HG02938 (cell line): ENCODE results near the gene SIRT6.
"Not testable (repeated sequence)": the region's sequence is repeated elsewhere in the genome, so short reads cannot be mapped to it uniquely, and the experiment has no call there.

Experiments
- ATAC-seq: cut with Tn5 transposase; IDR thresholded peaks from one replicate; pipeline ENCODE4 v1.9.1; 2021; ENCODE audit warnings: mild to moderate bottlenecking, moderate library complexity; ENCODE audit not compliant: unreplicated experiment

SIRT6 gene

DNA sequence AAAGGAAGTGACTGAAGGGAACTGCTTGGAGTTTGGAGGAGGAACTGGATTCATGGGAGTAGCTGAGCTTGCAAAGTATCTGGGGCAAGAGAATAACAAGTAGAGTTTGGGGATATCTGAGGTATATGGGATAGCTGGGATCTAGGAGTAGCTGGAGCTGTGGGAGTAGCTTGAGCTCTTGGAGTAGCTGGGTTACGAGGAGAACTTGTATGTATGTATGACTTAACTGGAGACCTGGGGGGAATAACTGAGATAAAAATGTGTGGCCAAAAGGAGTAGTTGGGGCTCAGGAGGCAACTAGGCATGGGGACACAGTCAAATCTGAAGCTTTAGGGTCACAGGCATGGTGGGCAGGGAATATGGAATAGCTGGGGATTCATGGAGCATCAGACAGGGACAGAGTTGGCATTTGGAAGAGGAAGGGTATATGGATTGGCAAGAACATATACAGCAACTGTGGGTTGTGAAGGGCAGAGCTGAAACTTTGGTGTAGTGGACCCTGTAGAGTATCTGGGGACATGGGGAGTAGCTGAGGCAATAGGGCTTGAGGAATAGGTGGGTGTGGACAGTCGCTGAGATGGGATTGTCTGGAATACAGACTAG is 18.7 kb upstream of the SIRT6 start:
- no peak for ATAC-seq

DNA sequence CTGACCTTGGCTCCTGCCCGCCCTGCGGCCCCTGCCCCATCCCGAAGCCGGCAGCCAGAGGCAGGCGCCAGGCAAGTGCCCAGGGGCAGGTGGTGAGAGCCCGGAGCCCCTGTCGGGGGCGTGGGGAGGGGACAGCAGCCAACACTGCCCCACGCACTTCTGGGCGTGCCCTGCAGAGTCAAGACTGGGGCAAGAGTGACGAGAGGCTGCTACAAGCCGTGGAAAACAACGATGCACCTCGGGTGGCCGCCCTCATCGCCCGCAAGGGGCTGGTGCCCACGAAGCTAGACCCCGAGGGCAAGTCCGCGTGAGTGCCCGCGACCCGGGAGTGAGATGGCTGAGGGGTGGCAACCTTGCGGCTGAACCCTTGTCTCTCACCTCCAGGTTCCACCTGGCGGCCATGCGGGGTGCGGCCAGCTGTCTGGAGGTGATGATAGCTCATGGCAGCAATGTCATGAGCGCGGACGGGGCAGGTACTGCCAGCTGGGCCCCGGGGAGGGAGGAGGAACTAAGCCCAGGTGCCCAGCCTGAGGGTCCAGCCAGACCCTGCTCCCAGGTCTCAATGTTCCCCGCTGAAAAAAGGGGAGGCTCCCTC is 17.4 kb upstream of the SIRT6 start:
- ATAC-seq = no peak

DNA sequence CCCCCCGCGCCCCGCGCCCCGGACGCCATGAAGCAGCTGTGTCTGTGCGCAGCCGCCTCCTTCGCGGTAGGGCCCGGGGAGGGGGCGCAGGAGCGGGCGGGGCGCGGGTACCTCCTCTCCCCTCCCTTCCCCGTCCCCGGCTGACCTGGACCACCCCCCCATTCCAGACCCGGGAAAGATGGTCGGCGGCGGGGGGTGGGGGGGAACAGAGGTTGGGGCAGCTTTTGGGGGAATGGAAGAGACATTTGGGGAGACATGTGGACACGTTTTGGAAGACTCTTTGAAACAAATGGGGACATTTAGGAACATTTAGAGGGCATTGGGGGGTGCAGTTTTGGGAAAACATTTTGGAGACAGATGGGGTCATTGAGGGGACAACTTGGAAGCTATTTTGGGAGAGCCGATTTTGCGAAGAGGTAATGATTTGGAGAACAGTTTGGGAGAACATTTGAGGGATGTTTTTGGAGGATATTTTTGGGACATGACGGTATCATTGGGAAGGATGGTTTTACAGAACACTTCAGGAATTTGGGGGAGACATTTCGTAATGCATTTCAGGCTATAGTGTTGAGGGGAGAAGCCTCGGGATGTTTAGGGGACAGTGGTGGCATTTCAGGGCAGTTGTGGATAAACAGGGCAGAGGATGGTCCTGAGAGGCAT is 16.2 kb upstream of the SIRT6 start:
- ATAC-seq = no peak

DNA sequence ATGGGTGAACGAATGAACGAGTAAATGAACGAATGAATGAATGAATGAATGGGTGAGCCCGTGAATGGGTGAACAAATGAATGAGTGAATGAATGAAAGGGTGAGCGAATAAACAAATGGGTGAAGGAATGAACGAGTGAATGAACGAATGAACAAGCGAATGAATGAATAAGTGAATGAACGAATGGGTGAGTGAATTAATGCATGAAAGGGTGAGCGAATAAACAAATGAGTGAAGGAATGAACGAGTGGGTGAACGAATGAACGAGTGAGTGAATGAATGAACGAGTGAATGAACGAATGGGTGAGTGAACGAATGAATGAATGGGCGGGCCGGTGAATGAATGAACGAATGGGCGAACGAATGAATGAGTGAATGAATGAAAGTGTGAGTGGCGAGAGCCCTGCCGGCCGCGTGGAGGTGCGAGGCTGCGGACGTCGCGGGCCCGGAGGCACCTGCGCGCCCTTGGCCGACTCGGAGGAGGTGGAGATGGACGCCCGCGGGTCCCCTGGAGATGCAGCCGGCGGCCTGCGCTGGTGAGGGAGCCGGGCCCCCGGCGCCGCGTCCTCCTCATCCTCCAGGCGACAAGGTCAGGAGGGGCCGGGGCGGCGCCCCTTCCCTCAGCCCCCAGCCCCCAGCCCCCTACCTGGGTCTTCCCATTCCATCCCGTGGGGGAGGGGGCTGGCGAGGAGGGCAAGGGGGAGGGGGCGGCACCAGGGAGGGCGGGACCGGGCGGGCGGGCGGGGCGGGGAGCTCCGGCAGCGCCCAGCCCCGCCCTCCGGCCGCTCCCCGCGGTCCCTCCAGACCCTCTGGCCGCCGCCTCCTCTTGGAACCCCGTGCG is 15.5 kb upstream of the SIRT6 start:
- ATAC-seq = no peak

DNA sequence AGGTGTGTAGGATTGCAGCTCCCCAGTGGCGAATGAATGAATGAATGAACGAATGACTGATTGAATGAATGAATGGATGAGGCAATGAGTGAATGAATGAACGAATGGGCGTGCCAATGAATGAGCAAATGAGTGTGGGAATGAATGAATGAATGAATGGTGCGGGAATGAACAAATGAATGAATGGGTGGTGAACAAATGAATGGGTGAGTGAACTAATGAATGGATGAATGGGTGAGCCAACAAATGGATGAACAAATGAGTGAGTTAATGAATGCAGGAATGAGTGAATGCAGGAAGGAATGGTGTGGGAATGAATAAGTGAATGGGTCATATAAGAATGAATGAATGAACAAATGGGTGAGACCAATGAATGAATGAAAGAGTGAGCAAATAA is 14.9 kb upstream of the SIRT6 start:
- no peak for ATAC-seq

DNA sequence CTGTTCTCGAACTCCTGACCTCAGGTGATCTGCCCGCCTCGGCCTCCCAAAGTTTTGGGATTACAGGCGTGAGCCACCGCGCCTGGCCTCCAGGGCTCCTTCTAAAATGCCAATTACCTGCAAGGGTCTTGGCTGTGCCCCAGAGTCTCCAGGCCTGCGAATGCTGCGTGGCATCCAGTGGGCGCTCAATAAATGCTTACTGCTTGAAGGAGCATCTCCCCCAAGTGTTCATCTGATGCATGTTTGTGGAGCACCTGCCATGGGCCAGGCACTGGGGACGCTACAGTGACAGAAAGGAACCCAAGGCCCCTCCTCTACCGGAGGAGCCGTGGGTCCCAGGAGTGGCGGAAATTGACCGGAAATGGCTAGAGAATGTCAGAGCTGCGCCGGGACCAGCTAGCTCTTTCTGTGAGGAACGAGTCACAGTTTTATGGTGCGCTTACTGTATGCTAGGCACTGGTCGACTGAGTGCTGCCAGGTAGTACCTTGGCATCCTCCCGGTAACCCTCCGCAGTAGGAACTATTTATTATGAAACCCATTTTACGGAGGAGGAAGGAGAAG is 14.3 kb upstream of the SIRT6 start:
- ATAC-seq = no peak

DNA sequence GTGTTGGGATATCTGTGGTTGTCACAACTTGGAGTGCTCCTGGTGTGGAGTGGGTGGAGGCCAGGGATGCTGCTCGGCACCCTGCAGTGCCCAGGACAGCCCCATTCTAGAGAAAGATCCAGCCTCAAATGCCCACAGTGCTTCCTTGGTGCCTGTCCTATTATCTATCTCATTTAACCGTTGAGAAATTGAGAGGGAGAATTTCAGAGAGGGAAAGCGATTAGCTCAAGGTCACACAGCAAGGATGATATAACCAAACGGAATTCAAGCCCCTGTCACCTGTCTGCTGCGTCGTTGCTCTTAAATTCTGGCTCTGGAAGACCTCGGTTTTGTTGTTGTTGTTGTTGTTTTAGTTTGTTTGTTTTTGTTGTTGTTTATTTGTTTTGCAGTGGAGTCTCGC is 13.6 kb upstream of the SIRT6 start:
- ATAC-seq = no peak

DNA sequence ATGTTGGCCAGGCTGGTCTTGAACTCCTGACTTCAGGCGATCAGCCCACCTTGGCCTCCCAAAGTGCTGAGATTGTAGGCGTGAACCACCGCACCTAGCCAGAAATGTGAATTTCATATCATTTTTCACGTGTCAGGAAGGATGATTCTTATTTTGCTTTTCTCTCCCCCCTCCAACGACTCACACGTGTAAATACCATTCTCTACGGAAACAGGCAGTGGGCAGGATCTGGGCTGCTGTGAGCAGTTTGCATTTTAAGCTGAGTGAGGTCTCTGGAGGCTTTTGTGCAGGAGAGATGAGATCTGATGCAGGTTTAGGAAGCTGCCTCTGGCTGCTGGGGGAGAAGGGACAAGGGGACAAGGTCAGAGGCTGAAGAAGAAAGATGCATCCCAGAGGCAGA is 12.0 kb upstream of the SIRT6 start:
- no peak for ATAC-seq

DNA sequence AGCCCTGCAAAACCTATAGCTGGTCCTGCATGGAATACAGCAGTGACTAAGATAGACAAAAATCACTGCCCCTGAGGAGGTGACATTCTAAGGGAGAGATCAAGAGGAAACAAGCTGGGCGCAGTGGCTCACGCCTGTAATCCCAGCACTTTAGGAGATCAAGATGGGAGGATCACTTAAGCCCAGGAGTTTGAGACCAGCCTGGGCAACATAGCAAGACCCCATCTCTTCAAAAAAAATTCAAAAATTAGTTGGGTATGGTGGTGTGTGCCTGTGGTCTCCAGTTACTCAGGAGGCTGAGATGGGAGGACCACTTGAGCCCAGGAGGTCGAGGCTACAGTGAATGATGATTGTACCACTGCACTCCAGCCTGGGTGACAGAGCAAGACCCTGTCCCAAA is 10.2 kb upstream of the SIRT6 start:
- not testable (repeated sequence) for ATAC-seq

DNA sequence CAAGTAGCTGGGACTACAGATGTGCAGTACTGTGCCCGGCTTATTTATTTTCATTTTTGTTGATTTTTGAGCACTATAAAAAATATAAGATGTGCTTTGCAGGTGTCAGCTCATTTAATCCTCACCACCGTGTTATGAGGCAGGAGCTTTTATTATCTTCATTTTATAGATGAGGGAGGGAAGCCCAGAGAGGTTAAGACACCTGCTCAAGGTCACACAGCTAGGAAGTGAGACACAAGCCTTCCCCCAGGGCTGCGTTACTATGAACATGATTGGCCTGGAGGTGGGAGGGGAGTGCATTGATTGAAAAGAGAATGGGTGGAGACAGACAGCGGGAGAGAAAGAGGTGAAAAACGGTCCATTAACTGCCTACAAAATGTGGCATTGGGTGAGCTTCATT is 7.3 kb upstream of the SIRT6 start:
- ATAC-seq = no peak

DNA sequence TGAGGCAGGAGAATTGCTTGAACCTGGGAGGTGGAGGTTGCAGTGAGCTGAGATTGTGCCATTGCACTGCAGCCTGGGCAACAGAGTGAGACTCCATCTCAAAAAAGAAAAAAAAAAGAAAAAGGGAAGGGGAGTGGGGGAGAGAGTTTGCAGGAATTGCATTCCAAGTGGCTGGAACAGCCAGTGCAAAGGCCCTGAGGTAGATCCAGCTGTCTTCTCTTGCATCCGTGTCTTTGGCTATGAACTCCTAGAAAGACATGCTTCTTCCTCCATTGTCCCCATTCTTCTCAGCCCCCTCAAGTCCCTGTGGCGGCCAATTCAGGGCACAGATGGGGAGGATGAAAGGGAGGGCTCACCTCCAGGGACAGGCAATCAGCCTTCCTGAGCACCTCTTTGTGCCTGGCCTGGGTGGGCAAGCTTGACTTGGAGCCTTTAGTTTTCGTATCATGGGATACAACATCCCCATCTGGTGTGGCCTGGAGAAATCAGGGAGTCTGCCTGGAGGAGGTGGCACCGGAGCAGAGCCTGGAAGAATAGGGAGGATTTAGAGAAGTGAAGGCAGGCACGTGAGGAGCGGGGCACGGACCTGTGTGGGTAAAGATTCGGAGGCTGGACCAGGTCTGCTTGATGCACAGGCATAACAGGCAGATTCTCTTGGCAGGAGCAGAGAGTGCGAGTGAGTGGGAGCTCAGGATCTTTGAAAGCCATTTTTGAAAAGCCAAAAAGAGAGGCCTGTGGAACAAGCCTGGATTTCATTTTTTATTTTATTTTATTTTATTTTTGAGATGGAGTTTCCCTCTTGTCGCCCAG is 5.2 kb upstream of the SIRT6 start:
- no peak for ATAC-seq

DNA sequence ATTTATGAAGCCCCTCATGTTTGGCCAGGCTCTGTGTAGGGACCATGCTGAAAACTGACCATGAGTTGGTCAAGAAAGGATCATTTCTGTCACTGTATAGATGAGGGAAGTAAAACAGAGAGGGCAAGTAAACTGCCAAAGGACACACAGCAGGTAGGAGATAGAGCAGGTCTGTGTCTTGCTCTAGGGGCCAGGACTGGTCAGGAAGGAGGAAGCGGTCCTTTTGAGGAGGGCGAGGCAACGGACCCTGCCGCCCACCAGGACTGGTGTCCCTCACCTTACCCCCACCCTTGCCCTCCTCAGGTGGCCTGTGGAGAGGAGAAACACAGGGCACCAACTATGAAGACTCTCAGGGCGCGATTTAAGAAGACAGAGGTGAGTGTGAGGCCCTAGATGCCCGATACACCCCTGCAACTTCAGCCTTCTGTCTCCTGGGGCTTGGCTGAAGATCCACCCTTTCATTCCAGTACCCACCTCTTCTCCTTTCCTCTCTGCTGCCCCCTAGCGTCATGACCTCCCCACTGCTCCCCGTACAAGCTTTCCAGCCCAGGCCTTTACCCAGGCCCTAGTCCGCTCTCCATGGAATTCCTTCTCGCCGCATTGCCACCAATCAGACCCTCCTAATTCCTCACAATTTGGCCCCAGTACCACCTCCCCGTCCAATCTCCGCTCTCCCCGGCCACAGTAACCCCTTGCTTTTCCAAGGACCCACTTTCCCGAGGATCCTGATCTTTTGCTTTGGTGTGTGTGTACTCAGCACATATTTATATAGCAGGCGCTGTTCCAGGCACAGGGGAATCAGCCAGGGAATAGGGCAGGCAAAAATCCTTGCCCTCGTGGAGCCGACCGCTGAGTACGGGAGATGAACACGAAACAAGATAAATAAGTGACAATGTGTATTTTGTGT is 4.0 kb upstream of the SIRT6 start:
- no peak for ATAC-seq

DNA sequence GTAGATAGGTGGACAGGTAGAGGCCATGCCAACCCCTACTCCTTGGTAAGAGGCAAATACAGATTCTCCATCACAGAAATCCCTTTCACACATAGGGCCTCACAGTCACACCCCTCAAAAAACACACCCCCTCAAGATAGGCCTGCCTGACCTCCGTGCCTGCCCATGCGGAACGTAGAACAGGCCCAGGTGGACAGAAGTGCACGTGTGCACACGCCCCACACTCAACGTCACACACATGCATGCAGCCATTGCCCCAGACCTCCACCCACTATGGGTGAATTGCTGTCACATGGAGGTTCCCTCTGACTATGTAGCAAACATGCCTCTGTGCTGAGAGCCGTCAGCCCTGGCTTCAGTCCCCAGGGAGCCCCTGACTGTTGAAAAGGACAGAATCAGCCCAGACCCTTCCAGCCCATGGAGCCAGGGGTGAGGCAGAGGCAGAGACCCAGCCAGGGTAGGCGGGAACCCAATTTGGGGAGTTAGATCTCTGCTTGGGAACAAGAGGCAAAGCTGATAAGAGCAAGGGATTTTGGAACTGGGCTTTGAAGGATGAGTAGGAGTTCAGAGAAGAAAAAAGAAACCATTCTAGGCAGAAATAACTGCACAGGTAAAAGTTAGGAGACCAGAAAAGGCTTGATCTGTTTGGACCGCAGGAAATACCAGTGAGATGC is 3.2 kb upstream of the SIRT6 start:
- no peak for ATAC-seq

DNA sequence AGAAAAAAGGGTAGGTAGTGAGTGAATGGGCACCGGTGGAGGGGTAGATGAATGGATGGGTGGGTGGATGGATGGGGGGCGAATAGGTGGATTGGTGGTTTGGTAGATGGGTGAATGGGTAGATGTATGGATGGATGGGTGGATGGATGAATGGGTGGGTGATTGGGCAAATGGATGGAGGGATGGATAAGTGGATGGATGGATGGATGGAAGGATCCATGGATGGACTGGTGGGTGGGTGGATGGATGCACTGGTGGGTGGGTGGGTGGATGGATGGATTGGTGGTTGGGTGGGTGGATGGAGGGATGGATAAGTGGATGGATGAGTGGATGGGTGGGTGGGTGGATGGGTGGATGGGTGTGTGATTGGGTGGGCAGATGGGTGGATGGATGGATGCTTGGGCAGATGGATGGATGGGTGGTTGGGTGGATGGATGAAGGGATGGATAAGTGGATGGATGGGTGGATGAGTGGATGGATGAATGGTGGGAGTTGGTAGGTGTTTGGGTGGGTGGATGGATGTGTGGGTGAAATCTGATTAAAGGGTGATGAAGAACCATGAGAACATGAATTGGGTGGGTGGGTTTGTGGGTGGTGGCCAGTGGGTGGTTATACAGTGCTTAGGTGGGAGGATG is 2.5 kb upstream of the SIRT6 start:
- no peak for ATAC-seq

DNA sequence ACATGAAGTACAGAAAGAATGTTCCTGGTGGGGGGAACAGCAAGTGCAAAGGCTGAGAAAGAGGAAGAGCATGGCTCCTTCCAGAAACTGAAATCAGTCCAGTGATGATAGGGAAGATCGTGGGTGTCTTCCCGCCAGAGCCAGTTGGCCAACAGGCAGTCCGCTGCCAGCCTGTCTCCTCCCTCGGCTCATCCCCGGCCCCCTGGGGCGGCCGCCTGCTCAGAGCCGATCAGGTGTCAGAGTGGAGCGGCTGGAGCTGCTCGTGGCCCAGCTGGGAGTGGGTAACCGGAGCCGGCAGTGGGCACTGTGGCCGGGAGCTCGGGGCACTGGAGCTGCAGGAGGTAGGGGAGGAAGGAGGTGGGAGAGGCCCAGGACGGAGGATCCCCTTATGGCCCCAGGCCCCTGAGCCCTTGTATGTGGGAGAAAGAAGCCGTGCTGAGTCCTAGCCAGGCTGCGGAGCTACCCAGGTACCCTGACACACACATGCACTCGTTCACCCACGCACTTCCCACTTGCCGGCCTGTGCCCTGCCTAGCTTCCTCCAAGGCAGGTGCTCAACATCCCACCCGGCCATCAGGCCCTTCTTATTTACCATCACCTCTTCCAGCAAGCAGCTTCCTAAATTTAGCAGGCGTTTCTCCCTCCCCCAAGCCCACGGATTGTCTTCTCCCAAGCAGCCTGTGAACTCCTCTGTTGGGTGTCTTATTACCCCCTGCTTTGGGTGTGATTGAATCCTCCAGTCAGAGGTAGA is 1.8 kb upstream of the SIRT6 start:
- no peak for ATAC-seq

DNA sequence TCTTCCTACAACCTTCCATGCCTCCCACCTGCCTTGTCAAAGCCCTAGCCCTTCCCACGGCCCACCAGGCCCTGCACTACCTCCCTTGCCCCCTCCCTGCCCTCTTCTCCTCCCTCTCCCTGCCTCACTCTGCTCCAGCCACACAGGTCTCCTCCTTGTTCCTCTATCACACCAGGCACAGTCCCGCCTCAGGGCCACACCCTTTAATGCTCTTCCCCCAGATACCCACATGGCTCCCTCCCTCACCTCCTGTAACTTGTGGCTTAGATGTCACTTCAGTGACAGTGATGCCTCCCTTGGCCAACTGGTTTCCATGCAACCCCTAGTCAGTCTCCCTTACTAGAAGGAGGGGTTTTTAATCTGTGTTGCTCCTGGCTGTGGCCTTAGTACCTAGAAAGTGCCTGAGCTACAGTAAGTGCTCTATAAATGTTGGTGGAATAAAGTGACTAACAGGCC is 1.3 kb downstream of the SIRT6 start:
- no peak for ATAC-seq

DNA sequence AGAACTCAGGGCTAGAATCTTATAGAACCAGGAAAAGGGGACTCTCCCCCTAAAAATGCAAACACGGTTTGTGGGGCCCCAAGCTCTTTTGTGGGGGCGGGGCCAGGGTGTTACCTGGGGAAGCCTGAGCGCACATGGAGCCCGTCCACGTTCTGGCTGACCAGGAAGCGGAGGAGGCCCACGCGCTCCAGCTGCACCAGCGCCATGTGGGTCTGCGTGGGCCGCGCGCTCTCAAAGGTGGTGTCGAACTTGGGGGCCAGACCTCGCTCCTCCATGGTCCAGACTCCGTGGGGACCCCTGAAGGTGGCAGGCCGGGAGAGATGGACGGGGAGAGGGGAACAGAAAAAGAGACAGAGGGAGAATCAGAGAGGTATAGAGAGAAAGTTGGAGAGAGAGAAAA is 3.4 kb downstream of the SIRT6 start:
- no peak for ATAC-seq

DNA sequence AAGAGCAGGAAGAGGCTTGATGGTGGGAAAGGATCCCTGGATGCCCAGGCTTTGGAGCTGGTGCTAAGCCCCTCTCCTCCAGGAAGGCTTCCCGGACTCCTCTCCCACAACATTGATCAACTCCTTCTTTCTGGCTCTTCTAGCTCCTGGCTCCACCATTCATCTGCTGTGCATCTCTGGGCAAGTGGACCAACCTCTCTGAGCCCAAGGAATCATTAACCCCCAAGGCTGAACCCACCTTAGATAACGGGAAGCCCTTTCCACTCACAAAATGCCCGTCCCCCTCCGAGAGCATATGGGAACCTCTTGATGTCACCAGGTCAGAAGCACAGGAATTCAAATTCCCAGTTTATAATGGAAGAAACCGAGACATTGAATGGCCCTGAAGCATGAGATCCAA is 5.2 kb downstream of the SIRT6 start:
- no peak for ATAC-seq
